ENCODE measurements around the gene SYNM.
"Not testable (repeated sequence)": the region's sequence is repeated elsewhere in the genome, so short reads cannot be mapped to it uniquely, and the experiment has no call there.

The SYNM gene, protein sequence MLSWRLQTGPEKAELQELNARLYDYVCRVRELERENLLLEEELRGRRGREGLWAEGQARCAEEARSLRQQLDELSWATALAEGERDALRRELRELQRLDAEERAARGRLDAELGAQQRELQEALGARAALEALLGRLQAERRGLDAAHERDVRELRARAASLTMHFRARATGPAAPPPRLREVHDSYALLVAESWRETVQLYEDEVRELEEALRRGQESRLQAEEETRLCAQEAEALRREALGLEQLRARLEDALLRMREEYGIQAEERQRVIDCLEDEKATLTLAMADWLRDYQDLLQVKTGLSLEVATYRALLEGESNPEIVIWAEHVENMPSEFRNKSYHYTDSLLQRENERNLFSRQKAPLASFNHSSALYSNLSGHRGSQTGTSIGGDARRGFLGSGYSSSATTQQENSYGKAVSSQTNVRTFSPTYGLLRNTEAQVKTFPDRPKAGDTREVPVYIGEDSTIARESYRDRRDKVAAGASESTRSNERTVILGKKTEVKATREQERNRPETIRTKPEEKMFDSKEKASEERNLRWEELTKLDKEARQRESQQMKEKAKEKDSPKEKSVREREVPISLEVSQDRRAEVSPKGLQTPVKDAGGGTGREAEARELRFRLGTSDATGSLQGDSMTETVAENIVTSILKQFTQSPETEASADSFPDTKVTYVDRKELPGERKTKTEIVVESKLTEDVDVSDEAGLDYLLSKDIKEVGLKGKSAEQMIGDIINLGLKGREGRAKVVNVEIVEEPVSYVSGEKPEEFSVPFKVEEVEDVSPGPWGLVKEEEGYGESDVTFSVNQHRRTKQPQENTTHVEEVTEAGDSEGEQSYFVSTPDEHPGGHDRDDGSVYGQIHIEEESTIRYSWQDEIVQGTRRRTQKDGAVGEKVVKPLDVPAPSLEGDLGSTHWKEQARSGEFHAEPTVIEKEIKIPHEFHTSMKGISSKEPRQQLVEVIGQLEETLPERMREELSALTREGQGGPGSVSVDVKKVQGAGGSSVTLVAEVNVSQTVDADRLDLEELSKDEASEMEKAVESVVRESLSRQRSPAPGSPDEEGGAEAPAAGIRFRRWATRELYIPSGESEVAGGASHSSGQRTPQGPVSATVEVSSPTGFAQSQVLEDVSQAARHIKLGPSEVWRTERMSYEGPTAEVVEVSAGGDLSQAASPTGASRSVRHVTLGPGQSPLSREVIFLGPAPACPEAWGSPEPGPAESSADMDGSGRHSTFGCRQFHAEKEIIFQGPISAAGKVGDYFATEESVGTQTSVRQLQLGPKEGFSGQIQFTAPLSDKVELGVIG (N-terminal part only)

GRCh38 chr15:99104788-99105513 lies at the start of gene SYNM:
SYNM (plus strand) TSS chr15:99105080; CDS start chr15:99105200, 120 bp downstream.
- DNase-seq (ENCODE audit: low read depth in 2 of 2): no peak

GRCh38 chr15:99055555-99056134 lies 49.2 kb upstream of the SYNM start:
- no peak for DNase-seq (ENCODE audit: low read depth in 2 of 2)

DNA sequence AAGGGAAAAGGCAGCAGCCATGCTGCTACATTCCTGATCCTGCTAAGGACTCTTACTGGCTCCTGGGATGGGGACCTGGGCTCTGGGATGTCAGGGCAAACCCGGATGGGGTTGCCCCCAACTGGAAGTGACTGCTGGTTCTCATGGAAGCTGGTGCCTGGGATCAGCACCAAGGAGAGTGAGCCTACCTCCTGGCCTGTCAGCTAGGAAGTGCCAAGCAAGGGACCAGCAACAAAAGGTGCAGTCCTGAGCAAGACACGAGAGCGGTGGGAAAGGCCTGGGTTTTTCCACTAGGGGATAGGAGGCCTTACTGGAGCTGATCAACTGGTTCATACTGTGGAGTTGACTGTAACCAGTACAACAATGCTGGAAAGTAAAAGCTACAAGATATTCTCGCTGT lies 47.9 kb upstream of the SYNM start:
- no peak for DNase-seq (ENCODE audit: low read depth in 2 of 2)

- no peak for DNase-seq (ENCODE audit: low read depth in 2 of 2)
Observed at GRCh38 chr15:99057697-99058420, 47.0 kb upstream of the SYNM start.

- DNase-seq (ENCODE audit: low read depth in 2 of 2): no peak
Observed at GRCh38 chr15:99058421-99058870, 46.4 kb upstream of the SYNM start.

DNA sequence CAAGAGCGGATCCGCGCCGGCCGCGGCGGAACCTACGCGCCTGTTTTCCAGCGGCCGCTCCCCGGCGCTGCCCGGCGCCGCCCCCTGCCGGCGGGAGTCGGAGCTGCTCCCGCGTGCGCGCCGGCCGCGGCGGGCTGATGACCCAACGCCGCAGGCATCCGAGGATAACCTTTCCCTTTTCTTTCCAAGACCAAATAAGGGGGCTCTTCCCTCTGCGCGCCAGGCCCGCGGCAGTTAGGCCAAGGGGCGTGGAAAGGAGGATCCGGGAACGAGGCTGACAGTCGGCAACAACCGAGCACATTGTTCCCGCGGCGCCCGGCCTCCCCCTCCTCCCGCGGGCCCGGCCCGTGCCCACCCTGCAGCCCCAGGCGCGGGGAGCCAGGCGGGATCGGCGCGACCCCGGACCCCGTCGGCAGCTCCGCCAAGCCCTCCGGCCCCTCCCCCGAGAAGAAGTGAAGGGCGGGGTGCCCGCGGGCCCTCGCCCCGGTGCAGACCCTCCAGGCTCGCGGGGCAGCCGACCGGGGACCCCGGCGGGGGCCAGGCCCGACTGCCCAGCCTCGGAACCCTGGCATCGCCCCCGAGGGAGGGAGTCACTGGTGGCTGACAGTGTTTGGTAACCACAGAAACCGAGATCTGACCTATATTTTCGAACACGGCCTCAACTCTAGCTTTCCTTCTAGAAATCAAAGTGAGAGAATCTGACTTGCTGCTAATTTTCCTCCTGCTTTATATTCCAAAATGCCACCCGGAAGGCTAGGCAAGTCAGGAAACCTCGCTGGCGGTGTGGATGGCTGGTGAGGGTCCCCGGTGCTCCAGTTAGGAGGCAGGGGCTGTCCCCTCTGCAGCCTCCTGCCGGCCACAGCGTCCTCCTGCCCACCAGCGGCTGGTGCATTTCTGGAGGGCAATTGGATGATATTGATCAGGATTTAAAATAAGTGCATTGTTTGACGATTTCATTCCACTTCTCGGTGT lies 45.6 kb upstream of the SYNM start:
- peak in 1 of 2 donors; percentile 30 for DNase-seq (ENCODE audit: low read depth in 2 of 2)

DNA sequence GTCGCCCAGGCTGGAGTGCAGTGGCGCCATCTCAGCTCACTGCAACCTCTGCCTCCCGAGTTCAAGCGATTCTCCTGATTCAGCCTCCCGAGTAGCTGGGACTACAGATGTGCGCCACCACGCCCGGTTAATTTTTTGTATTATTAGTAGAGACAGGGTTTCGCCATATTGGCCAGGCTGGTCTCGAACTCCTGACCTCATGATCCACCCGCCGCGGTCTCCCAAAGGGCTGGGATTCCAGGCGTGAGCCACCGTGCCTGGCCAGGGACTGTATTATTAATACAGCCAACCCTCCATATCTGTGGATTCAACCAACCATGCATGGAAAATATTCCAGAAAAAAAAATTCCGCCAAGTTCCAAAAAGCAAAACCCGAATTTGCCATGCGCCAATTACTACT lies 44.7 kb upstream of the SYNM start:
- DNase-seq (ENCODE audit: low read depth in 2 of 2): not testable (repeated sequence)

GRCh38 chr15:99062226-99062625 lies 42.7 kb upstream of the SYNM start:
- no peak for DNase-seq (ENCODE audit: low read depth in 2 of 2)

DNA sequence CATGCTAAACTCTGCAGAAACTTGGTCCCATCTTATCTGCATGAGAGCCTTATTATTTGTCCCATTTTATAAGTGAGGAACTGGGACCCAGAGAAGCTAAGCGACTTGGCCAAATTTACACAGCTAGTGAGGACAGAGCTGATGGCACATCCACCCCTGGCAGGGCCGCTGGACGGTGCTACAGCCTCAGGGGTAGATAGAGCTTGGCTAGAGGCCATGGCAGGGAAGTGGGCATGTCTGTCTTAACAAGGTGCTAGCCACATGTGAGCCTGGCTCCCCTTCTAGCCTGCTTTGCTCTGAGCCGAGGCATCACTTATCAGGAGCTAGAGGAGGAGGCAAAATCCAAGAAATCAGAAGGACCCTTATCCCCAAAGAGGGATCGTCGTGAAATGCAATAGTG lies 36.7 kb upstream of the SYNM start:
- DNase-seq (ENCODE audit: low read depth in 2 of 2): no peak

DNA sequence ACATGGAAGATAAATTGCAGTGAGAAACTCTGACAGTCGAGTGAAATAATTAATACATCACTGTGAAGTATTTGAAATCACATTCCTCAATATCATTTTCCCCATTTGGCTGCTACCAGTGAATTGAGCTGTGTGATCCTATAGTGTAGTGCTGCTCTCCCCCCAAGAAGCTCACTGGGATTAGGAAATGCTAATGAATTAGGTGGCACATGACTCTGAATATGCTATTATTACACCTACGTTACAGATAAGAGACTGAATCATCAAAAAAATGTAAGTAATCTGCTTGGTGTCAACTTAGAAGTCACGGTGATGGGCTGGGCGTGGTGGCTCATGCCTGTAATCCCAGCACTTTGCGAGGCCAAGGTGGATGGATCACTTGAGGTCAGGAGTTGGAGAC lies 34.7 kb upstream of the SYNM start:
- DNase-seq (ENCODE audit: low read depth in 2 of 2): no peak

DNA sequence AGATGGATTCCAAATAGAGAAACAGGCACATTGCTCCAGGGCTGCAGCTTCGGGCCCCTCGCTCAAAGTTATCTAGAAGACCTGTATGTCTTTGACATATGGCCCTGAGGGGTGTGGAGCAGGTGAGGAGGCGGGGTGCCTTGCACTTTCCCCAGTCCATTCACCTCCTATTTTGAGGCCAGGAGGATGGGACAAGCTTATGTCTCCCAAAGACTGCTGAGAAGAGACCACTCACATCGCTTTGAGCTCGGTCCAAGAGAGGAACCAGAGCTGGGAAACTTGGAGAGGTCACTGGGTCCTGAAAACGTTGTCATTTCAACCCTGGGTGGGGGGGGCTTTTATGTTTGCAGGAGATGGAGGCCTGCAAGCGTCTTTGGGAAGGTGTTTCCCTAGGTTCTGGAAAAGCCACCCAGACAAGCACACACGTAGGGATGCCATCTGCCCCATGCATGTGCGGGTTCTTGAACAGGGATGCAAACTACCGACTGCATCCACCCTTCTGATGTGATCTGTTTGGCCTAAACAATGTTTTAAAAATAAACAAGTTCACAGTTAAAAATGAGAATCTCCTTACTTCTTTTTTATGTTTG lies 33.7 kb upstream of the SYNM start:
- no peak for DNase-seq (ENCODE audit: low read depth in 2 of 2)

DNA sequence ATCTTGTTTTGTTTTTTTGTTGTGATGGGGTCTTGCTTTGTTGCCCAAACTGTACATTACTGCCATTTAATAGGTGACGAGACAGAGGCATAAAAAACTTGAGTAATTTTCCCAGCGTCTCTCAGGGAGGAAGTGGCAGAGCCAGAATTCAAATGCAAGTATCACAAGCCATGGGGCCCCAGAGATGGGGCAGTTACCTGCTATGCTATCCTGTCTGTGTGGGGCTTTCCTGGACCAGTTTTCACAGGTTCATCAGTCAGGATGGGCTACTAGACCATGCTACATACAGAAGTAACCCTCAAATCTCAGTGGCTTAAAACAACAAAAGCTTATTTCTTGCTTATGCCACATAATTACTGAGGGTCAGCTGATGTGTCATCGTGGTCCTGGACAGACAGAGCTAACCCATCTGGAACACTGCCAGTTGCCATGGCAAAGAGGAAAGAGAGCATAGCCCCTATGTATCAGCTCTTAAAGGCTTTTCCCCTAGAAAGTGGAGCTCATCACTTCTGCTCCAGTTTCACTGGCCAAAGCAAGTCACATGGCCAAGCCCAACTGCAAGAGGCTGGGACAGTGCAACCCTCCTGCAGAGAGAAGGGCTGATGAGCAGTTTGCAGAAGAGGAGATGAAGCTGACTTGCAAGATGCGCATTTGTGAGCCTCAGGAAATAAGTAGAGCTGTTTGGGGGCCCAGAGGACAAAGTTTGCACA lies 31.7 kb upstream of the SYNM start:
- DNase-seq (ENCODE audit: low read depth in 2 of 2): no peak

DNA sequence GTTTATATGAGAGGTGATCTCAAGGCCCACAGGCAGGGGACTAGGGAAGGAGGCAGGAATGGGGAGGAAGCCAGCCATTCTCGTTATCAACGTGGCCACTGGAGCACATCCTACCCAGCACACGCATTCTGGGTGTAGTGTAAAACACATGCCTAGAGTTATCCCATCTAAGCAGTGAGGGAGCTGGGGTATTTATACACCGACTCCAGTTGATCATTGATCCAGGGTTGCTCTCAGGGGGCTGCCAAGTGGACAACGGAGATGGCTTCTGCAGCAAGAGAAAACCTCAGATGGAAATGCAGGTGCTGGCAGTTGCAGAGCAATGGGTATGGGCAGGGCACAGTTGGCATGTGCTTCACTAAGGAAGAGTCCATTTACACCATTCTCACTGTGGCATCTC lies 30.4 kb upstream of the SYNM start:
- no peak for DNase-seq (ENCODE audit: low read depth in 2 of 2)

GRCh38 chr15:99075059-99075652 lies 29.7 kb upstream of the SYNM start:
- not testable (repeated sequence) for DNase-seq (ENCODE audit: low read depth in 2 of 2)

DNA sequence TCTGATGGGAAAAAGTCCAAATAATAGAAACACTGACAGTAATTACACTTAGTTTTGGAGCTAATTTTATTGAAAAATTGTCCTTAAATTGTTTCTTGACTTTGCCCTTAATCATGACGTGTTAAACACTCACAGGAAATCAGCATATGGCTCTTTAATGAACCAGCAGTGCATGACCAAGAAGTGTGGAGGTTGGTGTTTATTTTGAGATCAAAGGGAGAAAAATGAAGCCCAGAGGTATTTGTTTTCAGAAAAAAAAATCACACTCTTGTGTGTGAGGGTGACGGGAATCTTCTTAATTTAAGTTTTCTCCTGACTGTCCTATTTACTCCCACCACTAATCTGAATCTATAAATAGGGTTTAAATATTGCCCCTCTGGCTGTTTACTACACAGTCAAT lies 28.8 kb upstream of the SYNM start:
- no peak for DNase-seq (ENCODE audit: low read depth in 2 of 2)

DNA sequence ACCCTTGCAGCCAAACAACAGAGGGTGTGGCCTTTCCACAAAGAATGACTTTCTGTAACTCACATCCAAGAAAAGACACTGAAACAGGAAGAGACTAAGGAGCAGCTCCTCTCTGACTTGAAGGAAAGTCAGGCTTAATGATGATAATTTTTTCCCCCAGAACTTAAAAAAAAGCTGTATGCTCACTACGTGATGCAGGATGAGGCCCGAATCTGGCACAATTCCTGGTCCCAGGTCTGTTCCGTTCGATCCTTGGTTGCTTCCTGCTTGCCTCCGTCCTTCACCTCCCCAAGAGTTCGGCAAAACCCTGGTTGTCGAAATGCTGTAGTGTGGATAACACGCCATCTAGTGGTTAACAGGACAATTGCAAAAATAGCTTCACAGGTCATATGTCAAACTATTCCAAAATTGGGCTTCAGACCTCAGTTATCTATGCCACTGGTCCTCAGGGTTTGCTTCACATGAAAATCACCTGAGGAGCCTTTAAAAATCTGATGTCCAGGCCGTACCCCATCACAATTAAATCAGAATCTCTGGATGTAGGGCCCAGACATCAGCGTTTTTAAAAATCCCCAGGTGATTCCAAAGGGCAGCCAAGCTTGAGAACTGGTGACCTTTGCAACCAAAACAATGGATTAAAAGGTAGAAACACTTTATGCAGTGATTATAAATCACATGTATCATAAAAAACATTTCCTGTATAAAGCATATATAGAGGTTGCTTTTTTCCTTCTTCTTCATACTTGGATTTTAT lies 28.1 kb upstream of the SYNM start:
- peak in 1 of 2 donors; percentile 18 for DNase-seq (ENCODE audit: low read depth in 2 of 2)

GRCh38 chr15:99082798-99083197 lies 22.1 kb upstream of the SYNM start:
- no peak for DNase-seq (ENCODE audit: low read depth in 2 of 2)

Data from stimulated activated CD4-positive, alpha-beta T cell treated with anti-CD3 and anti-CD28 coated beads, Interleukin-15, amount 100 ng/mL, for 48 hours (primary cell).